ENCODE results near the gene SV2B. TPM values are rescaled to one million over a fixed set of nuclear protein-coding genes. Genes with fewer than 3 reads are reported as not detected.

The SV2B gene
- not detected in 2 replicates for total RNA-seq

DNA sequence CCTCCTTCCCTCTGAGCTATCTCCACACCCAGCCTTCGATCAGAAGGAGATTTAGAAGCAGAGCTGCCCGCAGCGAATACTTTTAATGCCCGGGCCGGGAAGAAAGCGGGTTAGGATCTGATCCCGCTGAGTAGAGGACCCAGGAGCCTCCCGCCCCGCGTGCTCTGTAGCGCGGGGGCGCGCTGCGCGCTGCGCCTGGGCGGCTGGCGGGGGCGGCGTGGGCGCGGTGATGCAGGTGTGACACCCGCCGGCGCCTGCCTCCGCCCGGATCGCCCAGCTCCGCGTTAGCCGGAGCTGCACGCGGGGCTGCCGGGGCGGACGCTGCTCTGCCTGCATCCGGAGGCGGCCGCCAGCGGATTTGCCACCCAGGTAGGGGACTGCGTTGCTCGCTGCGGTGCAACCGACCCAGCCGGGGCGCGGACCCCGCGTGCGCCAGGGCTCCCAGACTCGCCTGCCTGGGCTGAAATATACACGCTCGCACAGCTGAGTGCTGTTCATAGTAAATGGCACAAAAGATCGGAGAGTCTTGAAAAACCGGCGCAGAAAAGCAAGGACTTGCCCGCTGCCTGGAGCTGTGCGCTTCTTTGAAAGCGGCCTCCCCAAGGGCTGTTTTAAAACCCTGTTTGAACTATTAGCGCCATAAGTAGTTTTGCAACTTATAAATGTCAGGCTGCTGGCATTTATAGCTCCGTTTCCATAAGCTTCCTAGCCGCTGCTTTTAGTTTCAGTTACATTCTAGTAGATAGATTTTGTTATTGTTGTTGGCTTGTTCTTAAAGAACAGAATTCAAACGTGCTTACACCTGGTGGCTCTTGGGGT, at the start of gene SV2B:
TSS of gene SV2B (plus strand) at position 263 of the 819 bp plus-strand sequence. CDS start 126,007 bp downstream, outside the sequence.

Other genes starting within 250 kb of the SV2B start
- 64.8 and 101 TPM in 2 replicates for gene FURIN, start 231.7 kb upstream of the SV2B start, total RNA-seq
- gene FES, start 215.8 kb upstream of the SV2B start, total RNA-seq, result 40.8 and 50.6 TPM in 2 replicates
- gene MAN2A2, start 197.0 kb upstream of the SV2B start, total RNA-seq, result 19.7 and 21.6 TPM in 2 replicates
- gene HDDC3, start 167.7 kb upstream of the SV2B start, total RNA-seq, result 12.0 and 14.4 TPM in 2 replicates
- 85.5 and 99.4 TPM in 2 replicates for gene UNC45A, start 165.0 kb upstream of the SV2B start, total RNA-seq
- 9.2 and 11.1 TPM in 2 replicates for gene RCCD1, start 145.4 kb upstream of the SV2B start, total RNA-seq
- 194 and 268 TPM in 2 replicates for gene PRC1, start 105.7 kb upstream of the SV2B start, total RNA-seq
- gene VPS33B, start 77.7 kb upstream of the SV2B start, total RNA-seq, result 7.3 and 8.8 TPM in 2 replicates